Smooth muscle cell (in vitro differentiated cells): Measurements from ENCODE around the gene TMEM258. TPM values are rescaled to one million over a fixed set of nuclear protein-coding genes. Genes with fewer than 3 reads are reported as not detected.

Experiments used
- DNase-seq: peaks from one replicate; lab custom pipeline; 2025; ENCODE audit not compliant: unreplicated experiment; lab: John Stamatoyannopoulos, UW
- H2AFZ ChIP-seq: fragments of 200-600 bp; sonication (generic); 2 replicates; pipeline ENCODE4 v1.6.0; 2016; ENCODE audit warnings: antibody characterized with exemption, low read depth, mild to moderate bottlenecking
- H3F3A ChIP-seq: fragments of 200-600 bp; sonication (generic); 2 replicates; pipeline ENCODE4 v1.6.0; 2017; ENCODE audit warnings: antibody characterized with exemption, low read depth
- H3K27ac ChIP-seq: fragments of 200-600 bp; sonication (generic); 2 replicates; pipeline ENCODE4 v1.5.1; 2016; ENCODE audit warnings: low read depth, mild to moderate bottlenecking
- H3K27me3 ChIP-seq: fragments of 200-600 bp; sonication (generic); 2 replicates; pipeline ENCODE4 v1.6.1; 2016; ENCODE audit warnings: low read depth, mild to moderate bottlenecking
- H3K36me3 ChIP-seq: fragments of 200-600 bp; sonication (generic); 2 replicates; pipeline ENCODE4 v1.5.1; 2016; ENCODE audit warnings: low read depth
- H3K4me1 ChIP-seq: fragments of 200-600 bp; sonication (generic); 2 replicates; pipeline ENCODE4 v1.5.1; 2016; ENCODE audit warnings: low read depth
- H3K4me2 ChIP-seq: fragments of 200-600 bp; sonication (generic); 2 replicates; pipeline ENCODE4 v1.6.0; 2016; ENCODE audit warnings: mild to moderate bottlenecking
- H3K4me3 ChIP-seq: fragments of 200-600 bp; sonication (generic); 2 replicates; pipeline ENCODE4 v1.5.1; 2016; ENCODE audit warnings: mild to moderate bottlenecking
- H3K79me2 ChIP-seq: fragments of 200-600 bp; sonication (generic); 2 replicates; pipeline ENCODE4 v1.6.0; 2016; ENCODE audit warnings: low read depth, mild to moderate bottlenecking
- H3K9ac ChIP-seq: fragments of 200-600 bp; sonication (generic); 2 replicates; pipeline ENCODE4 v1.6.0; 2016; ENCODE audit warnings: low read depth
- H3K9me3 ChIP-seq: fragments of 200-600 bp; sonication (generic); replicated peaks from 2 replicates; pipeline ENCODE4 v1.5.1; 2016; ENCODE audit warnings: low read depth
- H4K20me1 ChIP-seq: fragments of 200-600 bp; sonication (generic); 2 replicates; pipeline ENCODE4 v1.6.0; 2016; ENCODE audit warnings: low read depth
- whole genome bisulfite sequencing: methylation state at CpG from one replicate; pipeline ENCODE4 v1.1.7; 2016; ENCODE audit warnings: low lambda C conversion rate; 5-methylcytosine and 5-hydroxymethylcytosine counted together
- polyA plus RNA-seq: library from polyadenylated mRNA; unstranded; fragments of >200 nt; fragmentation: Nextera tagmentation; extraction: Ambion mirVana; gene quantifications from 2 replicates; pipeline ENCODE4 v1.2.1, GENCODE V29; 2016
- total RNA-seq: library from RNA; depleted of rRNA; stranded (reverse); fragments of >200 nt; gene quantifications from 2 replicates; pipeline ENCODE4 v1.2.3, GENCODE V29; 2014
- TF ChIP-seq, protein P1 (sequence below): fragments of 200-600 bp; sonication (generic); IDR thresholded peaks from 2 replicates; pipeline ENCODE4 v1.5.1; 2017; ENCODE audit warnings: borderline replicate concordance, mild to moderate bottlenecking, antibody characterized with exemption; ENCODE audit not compliant: insufficient read depth, poor library complexity, severe bottlenecking

TMEM258 gene
- total and polyA plus RNA-seq, 2 experiments from 2014 or later, result 118 to 300 TPM

DNA sequence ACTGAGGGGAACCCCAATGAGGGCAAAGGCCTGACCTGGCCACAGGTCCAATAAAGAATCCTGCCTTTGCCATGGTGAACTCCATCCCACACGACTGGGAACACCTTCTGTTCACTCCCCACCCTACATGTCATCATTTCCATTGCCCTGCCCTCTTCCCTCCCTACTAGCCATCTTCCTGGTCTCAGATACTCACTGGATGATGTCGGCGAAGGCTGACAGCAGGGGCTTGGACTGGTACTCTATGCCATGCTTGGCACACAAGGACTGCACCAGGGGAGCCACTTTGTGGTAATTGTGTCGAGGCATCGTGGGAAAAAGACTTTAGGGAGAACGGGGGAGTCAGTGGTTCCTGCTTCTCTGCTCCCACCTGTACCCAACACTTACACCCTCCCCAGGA, 10.2 kb upstream of the TMEM258 start:
- 98% methylated on average over 6 of the region's 6 CpGs for WGBS

GRCh38 chr11:61800331-61801281, 8.2 kb upstream of the TMEM258 start:
- Histone ChIP-seq H4K20me1 (no peaks in the 10 kb centered on the region), H3K9ac (no peak overlapping the region), H3K27ac (peak overlapping the region; percentile 29), H3K9me3 (no peaks in the 10 kb centered on the region), H3K79me2 (no peaks in the 10 kb centered on the region), H3K36me3 (no peaks in the 10 kb centered on the region), H3K4me1 (no peaks in the 10 kb centered on the region), H3K4me2 (no peak overlapping the region), H3K27me3 (no peaks in the 10 kb centered on the region), H3K4me3 (no peak overlapping the region), H2AFZ (no peak overlapping the region), H3F3A (peaks cover 42% of the 10 kb centered on the region)
- TF ChIP-seq, protein P1, sequence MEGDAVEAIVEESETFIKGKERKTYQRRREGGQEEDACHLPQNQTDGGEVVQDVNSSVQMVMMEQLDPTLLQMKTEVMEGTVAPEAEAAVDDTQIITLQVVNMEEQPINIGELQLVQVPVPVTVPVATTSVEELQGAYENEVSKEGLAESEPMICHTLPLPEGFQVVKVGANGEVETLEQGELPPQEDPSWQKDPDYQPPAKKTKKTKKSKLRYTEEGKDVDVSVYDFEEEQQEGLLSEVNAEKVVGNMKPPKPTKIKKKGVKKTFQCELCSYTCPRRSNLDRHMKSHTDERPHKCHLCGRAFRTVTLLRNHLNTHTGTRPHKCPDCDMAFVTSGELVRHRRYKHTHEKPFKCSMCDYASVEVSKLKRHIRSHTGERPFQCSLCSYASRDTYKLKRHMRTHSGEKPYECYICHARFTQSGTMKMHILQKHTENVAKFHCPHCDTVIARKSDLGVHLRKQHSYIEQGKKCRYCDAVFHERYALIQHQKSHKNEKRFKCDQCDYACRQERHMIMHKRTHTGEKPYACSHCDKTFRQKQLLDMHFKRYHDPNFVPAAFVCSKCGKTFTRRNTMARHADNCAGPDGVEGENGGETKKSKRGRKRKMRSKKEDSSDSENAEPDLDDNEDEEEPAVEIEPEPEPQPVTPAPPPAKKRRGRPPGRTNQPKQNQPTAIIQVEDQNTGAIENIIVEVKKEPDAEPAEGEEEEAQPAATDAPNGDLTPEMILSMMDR, result no peak
- no peak for DNase-seq
- 84% methylated on average over 3 of the region's 3 CpGs for WGBS

More for the DNA sequence above, 10.2 kb upstream of the TMEM258 start:
- Histone ChIP-seq H3K79me2 (no peaks in the 10 kb centered on the region), H3K27me3 (no peaks in the 10 kb centered on the region), H3K9ac (no peak overlapping the region), H4K20me1 (no peaks in the 10 kb centered on the region), H3K9me3 (no peaks in the 10 kb centered on the region), H3K36me3 (no peaks in the 10 kb centered on the region), H3K4me2 (no peak overlapping the region), H2AFZ (no peak overlapping the region), H3K4me3 (no peak overlapping the region), H3K27ac (no peak overlapping the region), H3F3A (peaks cover 38% of the 10 kb centered on the region), H3K4me1 (no peaks in the 10 kb centered on the region)
- DNase-seq, result no peak
- TF ChIP-seq, protein P1, result no peak

GRCh38 chr11:61799665-61800284, 7.4 kb upstream of the TMEM258 start:
- peaks cover 5% of the 10 kb centered on the region for H3K79me2 ChIP-seq
- no peaks in the 10 kb centered on the region for H3K27me3 ChIP-seq
- H3K4me2 ChIP-seq, result no peak overlapping the region
- WGBS, result 96% methylated on average over 2 of the region's 2 CpGs
- no peaks in the 10 kb centered on the region for H3K4me1 ChIP-seq
- H3F3A ChIP-seq, result peaks cover 42% of the 10 kb centered on the region
- H3K27ac ChIP-seq, result no peak overlapping the region
- no peak overlapping the region for H2AFZ ChIP-seq
- no peaks in the 10 kb centered on the region for H4K20me1 ChIP-seq
- no peak overlapping the region for H3K4me3 ChIP-seq
- no peaks in the 10 kb centered on the region for H3K36me3 ChIP-seq
- no peak for DNase-seq
- TF ChIP-seq, protein P1, result no peak
- H3K9ac ChIP-seq, result no peak overlapping the region
- H3K9me3 ChIP-seq, result no peaks in the 10 kb centered on the region
